H1 (cell line): Measurements from ENCODE around the gene CLTCL1.

Experiments used
- BRCA1 ChIP-seq: IDR thresholded peaks from 2 replicates; pipeline ENCODE4 v1.6.1; 2012; ENCODE audit warnings: low read depth, low read length, improper control_type of control experiment
- CREB1 ChIP-seq: IDR thresholded peaks from 2 replicates; pipeline ENCODE4 v1.6.1; 2012; ENCODE audit warnings: inconsistent platforms
- CTCF ChIP-seq, 3 experiments: IDR thresholded peaks; 1 replicate in 2 of 3; 2 replicates in 1 of 3; pipeline versions ENCODE4 v1.5.1 to v1.6.1; 2011; ENCODE audit warnings: low read length in 3 of 3, mild to moderate bottlenecking in 3 of 3, inconsistent platforms in 2 of 3, low read depth in 1 of 3, moderate library complexity in 1 of 3; ENCODE audit not compliant: insufficient read depth in 1 of 3; ENCODE audit errors: control extremely low read depth in 1 of 3
- EP300 ChIP-seq, 2 experiments: IDR thresholded peaks; 1 replicate in 1 of 2; 2 replicates in 1 of 2; pipeline ENCODE4 v1.6.1; 2011 to 2012; ENCODE audit warnings: low read depth in 2 of 2, low read length in 2 of 2, mild to moderate bottlenecking in 2 of 2, borderline replicate concordance in 1 of 2, inconsistent platforms in 1 of 2, moderate library complexity in 1 of 2
- GABPA ChIP-seq: IDR thresholded peaks from 2 replicates; pipeline ENCODE4 v1.6.1; 2011; ENCODE audit warnings: mild to moderate bottlenecking, low read length, moderate library complexity, borderline replicate concordance; ENCODE audit not compliant: insufficient read depth
- JUN ChIP-seq: IDR thresholded peaks from 2 replicates; pipeline ENCODE4 v1.6.1; 2011; ENCODE audit warnings: low read depth, mild to moderate bottlenecking, improper control_type of control experiment, low read length
- POLR2A ChIP-seq, 2 experiments: IDR thresholded peaks; 1 replicate in 1 of 2; 2 replicates in 1 of 2; pipeline ENCODE4 v1.6.1; 2011; ENCODE audit warnings: low read depth in 2 of 2, low read length in 2 of 2, mild to moderate bottlenecking in 2 of 2; ENCODE audit errors: control extremely low read depth in 1 of 2
- RXRA ChIP-seq: IDR thresholded peaks from 2 replicates; pipeline ENCODE4 v1.6.1; 2011; ENCODE audit warnings: low read depth, mild to moderate bottlenecking, low read length, moderate library complexity; ENCODE audit not compliant: insufficient read depth
- TCF12 ChIP-seq: IDR thresholded peaks from 2 replicates; pipeline ENCODE4 v1.6.1; 2011; ENCODE audit warnings: low read depth, mild to moderate bottlenecking, low read length

- TF ChIP-seq JUN (no peak), CTCF (IDR thresholded peaks at IDR 0.05; ENCODE audit: control extremely low read depth in 1 of 3, insufficient read depth in 1 of 3, low read depth in 1 of 3, low read length in 3 of 3) (no peak), TCF12 (no peak), CREB1 (no peak), BRCA1 (no peak), GABPA (no peak), POLR2A (IDR thresholded peaks at IDR 0.05; ENCODE audit: control extremely low read depth in 1 of 2, low read depth in 2 of 2, low read length in 2 of 2) (no peak), RXRA (no peak), EP300 (IDR thresholded peaks at IDR 0.05; ENCODE audit: borderline replicate concordance in 1 of 2, low read depth in 2 of 2, low read length in 2 of 2) (no peak)
Measured at GRCh38 chr22:19285831-19286230, 5.7 kb downstream of the CLTCL1 start.
